Ishikawa (cell line): Measurements from ENCODE around the gene SLC51B.

Source experiments
- CREB1 ChIP-seq: IDR thresholded peaks from 2 replicates; pipeline ENCODE4 v1.6.1; 2012; ENCODE audit warnings: low read depth
- FOXM1 ChIP-seq: IDR thresholded peaks from 2 replicates; pipeline ENCODE4 v1.6.1; 2012; ENCODE audit warnings: low read depth, borderline replicate concordance
- RAD21 ChIP-seq: IDR thresholded peaks from 2 replicates; pipeline ENCODE4 v1.6.1; 2012; ENCODE audit warnings: low read depth
- TAF1 ChIP-seq: IDR thresholded peaks from 2 replicates; pipeline ENCODE4 v1.6.1; 2012; ENCODE audit warnings: low read depth, mild to moderate bottlenecking
- USF1 ChIP-seq: IDR thresholded peaks from 2 replicates; pipeline ENCODE4 v1.6.1; 2012
- YY1 ChIP-seq: IDR thresholded peaks from 2 replicates; pipeline ENCODE4 v1.6.1; 2012; ENCODE audit warnings: low read depth
- ZBTB7A ChIP-seq: IDR thresholded peaks from 2 replicates; pipeline ENCODE4 v1.6.1; 2012; ENCODE audit warnings: low read depth

GRCh38 chr15:65026756-65027155, 18.4 kb upstream of the SLC51B start:
- TF ChIP-seq USF1 (no peak), TAF1 (no peak), FOXM1 (no peak), ZBTB7A (no peak), RAD21 (no peak), YY1 (no peak), CREB1 (no peak)
